NCI-H146 treated with DMSO at 0.1 percent for 48 hours (cell line): ENCODE measurements around the gene PLCH2.

ENCODE experiments used
- DNase-seq: peaks from one replicate; lab custom pipeline; 2025; ENCODE audit not compliant: unreplicated experiment; lab: John Stamatoyannopoulos, UW

PLCH2 gene, protein sequence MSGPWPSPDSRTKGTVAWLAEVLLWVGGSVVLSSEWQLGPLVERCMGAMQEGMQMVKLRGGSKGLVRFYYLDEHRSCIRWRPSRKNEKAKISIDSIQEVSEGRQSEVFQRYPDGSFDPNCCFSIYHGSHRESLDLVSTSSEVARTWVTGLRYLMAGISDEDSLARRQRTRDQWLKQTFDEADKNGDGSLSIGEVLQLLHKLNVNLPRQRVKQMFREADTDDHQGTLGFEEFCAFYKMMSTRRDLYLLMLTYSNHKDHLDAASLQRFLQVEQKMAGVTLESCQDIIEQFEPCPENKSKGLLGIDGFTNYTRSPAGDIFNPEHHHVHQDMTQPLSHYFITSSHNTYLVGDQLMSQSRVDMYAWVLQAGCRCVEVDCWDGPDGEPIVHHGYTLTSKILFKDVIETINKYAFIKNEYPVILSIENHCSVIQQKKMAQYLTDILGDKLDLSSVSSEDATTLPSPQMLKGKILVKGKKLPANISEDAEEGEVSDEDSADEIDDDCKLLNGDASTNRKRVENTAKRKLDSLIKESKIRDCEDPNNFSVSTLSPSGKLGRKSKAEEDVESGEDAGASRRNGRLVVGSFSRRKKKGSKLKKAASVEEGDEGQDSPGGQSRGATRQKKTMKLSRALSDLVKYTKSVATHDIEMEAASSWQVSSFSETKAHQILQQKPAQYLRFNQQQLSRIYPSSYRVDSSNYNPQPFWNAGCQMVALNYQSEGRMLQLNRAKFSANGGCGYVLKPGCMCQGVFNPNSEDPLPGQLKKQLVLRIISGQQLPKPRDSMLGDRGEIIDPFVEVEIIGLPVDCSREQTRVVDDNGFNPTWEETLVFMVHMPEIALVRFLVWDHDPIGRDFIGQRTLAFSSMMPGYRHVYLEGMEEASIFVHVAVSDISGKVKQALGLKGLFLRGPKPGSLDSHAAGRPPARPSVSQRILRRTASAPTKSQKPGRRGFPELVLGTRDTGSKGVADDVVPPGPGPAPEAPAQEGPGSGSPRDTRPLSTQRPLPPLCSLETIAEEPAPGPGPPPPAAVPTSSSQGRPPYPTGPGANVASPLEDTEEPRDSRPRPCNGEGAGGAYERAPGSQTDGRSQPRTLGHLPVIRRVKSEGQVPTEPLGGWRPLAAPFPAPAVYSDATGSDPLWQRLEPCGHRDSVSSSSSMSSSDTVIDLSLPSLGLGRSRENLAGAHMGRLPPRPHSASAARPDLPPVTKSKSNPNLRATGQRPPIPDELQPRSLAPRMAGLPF (N-terminal part only)

GRCh38 chr1:2476061-2476999 is at the start of gene PLCH2:
Gene PLCH2 (plus strand): TSS chr1:2476289. CDS start chr1:2476589, 300 bp downstream.
- no peak for DNase-seq

- DNase-seq: no peak
Measured at GRCh38 chr1:2426540-2426939, 49.5 kb upstream of the PLCH2 start.

DNA sequence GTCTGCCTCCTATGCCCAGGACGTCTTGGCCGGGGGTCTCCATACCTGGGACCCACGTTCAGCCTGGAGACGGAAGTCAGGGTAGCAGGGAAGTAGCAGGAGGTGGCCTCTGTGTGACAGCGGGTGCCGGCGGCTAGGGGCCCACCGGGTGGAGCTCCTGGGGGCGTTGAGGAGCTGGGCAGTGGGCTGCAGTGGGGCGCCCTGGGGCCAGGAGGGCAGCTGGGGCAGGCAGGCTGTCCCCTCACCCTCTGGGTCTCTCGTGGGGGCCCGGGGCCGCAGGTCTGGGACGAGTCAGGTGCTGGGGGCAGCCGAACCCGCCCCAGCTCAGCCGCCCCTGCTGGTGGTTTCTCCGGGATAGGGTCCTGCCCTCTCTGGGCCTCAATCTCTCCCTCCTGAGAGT is 49.0 kb upstream of the PLCH2 start:
- DNase-seq: no peak

GRCh38 chr1:2427976-2428375 is 48.1 kb upstream of the PLCH2 start:
- no peak for DNase-seq

GRCh38 chr1:2428490-2428889 is 47.6 kb upstream of the PLCH2 start:
- no peak for DNase-seq

DNA sequence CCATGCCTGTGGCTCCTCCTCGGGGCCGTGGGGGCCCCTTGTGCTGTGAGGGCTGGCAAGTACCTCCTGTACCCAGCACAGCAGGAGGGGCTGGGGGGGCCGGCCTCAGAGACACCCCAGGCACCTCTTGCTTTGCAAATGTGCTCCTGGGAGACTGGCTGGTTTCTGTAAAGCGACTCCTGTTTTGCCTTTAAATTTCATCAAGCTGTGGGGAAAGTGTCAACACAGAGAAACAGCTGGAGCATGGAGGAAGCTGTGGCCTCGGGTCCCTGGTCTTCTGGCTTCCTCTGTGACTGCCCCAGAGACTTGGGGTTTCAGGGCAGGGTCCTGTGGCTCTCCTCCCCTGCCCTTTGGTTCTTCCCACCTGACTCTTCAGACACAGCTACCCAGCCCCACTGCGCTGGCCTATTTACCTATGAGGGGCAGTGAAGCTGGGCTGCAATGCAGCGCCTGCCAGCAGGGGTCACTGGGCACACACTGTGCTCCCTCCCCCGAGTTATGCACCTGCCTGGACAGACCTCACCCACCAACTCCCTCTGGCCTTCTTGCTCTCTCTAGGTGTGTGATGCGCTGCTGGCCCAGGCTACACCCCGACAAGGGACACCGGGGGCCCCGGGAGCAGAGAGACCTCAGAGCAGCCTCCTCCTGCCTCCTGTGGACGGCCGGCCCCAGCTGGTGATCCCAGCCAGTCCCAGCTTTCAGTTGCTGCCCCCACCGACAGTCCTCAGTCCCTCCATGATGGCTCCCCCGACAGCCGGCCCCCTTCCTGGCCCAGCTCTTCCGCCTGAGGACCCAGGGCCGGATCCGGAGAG is 46.1 kb upstream of the PLCH2 start:
- no peak for DNase-seq

- no peak for DNase-seq
Measured at GRCh38 chr1:2430592-2430973, 45.5 kb upstream of the PLCH2 start.

- no peak for DNase-seq
Measured at GRCh38 chr1:2431103-2431502, 45.0 kb upstream of the PLCH2 start.

DNA sequence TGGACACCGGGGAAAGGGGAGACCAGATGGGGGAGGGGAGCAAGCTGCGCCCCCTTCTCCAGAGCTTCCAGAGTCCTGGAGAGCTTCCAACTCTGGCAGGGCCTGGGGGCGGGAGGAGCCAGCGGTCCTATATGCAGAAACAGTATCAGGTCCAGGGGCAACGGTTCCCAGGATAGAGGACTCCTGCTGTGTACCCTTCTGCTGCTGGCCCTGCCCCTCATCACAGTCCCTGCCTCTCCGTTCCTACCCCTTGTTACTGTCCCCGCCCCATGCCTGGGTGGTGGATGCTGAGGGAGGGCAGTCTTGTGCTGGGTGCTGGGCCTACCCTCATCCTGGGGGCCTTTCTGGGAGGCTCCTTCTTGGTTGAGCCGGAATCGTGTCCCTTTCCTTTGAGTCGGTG is 44.6 kb upstream of the PLCH2 start:
- no peak for DNase-seq

GRCh38 chr1:2432441-2432844 is 43.6 kb upstream of the PLCH2 start:
- no peak for DNase-seq

DNA sequence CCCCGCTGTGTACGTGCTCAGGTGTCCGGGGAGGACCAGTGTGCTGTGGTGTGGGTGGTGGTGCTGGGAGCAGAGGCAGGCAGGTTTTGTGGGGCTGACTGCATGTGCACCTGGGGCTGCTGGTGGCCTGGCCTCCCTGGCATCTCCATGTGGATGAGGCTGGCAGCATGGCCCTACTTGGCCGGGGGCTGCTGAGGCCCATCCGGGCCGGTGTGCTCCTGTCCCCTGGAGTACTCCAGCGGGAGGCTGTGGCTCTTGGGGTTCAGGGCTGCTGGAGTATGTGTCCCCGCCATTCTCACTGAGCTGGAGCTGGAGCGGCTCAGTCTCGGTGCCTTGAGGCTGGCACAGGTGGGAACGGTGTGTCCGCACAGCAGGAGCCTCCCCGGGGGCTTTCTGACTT is 42.9 kb upstream of the PLCH2 start:
- no peak for DNase-seq

DNA sequence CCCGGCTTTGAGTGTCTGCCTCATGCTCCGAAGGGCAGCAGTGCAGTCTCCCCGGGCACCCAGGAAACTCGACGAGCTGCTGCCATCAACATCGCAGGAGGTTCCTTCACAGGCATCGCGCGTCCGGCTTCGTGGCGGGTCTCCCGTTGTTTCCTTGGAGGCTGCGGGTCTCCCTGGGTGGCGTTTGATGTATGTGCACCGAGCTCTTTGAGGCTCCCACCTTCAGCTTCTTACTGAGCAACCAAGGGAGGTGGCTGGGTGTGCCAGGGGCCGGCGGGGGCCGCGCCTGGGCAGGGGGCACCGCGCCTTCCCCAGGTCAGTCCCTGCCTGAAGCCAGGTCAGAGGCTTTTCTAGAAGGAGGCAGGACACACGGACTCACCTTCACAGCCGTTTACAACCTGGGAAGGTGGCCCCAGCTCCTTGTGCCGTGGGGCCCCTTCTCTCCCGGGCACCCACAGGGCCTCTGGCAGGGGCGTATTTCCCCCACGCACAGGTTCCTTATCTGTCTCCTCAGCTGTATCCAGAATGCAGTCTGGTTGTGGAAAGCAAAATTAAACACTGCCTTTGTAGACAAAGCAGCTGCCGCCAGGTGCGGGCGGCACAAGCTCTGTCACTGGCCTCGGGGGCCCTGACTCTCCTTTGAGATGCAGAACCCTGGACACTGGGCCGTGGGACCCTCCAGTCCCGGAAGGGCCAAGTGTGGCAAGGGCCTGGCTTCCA is 42.0 kb upstream of the PLCH2 start:
- no peak for DNase-seq

DNA sequence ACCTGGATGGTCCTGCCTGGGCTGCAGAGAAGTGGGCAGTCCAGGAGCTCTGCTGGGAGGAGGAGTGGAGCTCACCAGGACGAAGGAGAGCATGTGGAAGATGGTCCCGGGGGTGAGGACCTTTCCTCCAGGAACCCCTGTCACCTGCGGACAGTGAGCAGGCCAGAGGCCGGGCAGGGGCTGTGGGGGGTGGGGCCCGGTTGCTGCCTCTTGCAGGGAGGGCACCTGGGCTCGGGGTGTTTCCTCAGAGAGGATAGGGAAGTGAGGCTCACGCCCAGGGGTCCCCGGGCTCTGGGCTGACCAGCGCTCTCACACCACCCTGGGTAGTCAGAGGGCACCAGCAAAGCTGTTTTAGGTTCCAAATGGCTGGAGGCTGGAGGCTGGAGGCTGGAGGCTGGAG is 41.0 kb upstream of the PLCH2 start:
- DNase-seq: no peak

GRCh38 chr1:2435746-2436355 is 40.2 kb upstream of the PLCH2 start:
- no peak for DNase-seq

DNA sequence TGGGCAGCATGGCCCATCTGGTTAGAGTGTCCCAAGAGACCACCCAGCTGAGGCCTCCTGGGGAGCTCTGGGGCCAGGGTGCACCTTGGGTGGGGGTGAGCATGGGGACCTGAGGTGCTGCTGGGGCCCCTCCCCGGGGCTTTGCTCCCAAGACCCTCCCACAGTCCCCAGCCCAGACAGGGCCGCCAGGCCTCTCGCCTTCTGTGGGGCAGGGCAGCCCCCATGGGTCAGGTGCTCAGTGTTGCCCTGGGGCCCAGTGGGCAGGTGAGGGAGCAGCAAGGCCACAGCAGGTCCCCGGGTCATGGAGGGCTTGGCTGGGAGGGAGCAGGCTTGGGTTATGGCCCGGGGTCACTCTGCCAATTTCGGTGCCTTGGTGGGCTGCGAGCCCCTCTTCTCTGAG is 39.2 kb upstream of the PLCH2 start:
- DNase-seq: no peak

- DNase-seq: no peak
Measured at GRCh38 chr1:2437617-2438016, 38.5 kb upstream of the PLCH2 start.

GRCh38 chr1:2438038-2438437 is 38.1 kb upstream of the PLCH2 start:
- DNase-seq: no peak

- DNase-seq: no peak
Measured at GRCh38 chr1:2438641-2439040, 37.4 kb upstream of the PLCH2 start.
